HL-60 (cell line): ENCODE results near the gene RSPH3.

Source experiments
- DNase-seq, 2 experiments: peaks; one replicate each; pipeline ENCODE4 v3.0.0-alpha.2; 2010 to 2020; ENCODE audit warnings: low read depth in 1 of 2, low spot score in 1 of 2
- H3K27ac ChIP-seq: fragments of 250-450 bp; sonication (Bioruptor Pico); replicated peaks from 2 replicates; pipeline ENCODE4 v1.5.1; 2020; ENCODE audit warnings: mild to moderate bottlenecking, moderate library complexity
- H3K27me3 ChIP-seq: fragments of 250-450 bp; sonication (Bioruptor Pico); 2 replicates; pipeline ENCODE4 v1.5.1; 2021; ENCODE audit warnings: mild to moderate bottlenecking, moderate library complexity; ENCODE audit not compliant: insufficient read depth, poor library complexity, severe bottlenecking
- H3K4me3 ChIP-seq: replicated peaks from 2 replicates; pipeline ENCODE4 v1.5.1; 2011; ENCODE audit warnings: mild to moderate bottlenecking, control low read depth, low read length; ENCODE audit not compliant: insufficient read depth
- CTCF ChIP-seq: IDR thresholded peaks from one replicate; pipeline ENCODE4 v1.5.1; 2011; ENCODE audit warnings: low read length, control low read depth, inconsistent platforms; ENCODE audit not compliant: insufficient read depth
- GABPA ChIP-seq: IDR thresholded peaks from 2 replicates; pipeline ENCODE4 v1.6.1; 2012; ENCODE audit warnings: low read depth
- POLR2AphosphoS5 ChIP-seq: IDR thresholded peaks from 2 replicates; pipeline ENCODE4 v1.6.1; 2012; ENCODE audit warnings: low read depth
- SPI1 ChIP-seq: IDR thresholded peaks from 2 replicates; pipeline ENCODE4 v1.6.1; 2012; ENCODE audit warnings: low read depth, mild to moderate bottlenecking, borderline replicate concordance
- TF ChIP-seq, protein P1 (sequence below): IDR thresholded peaks from 2 replicates; pipeline ENCODE4 v1.6.1; 2012; ENCODE audit warnings: low read depth; ENCODE audit not compliant: insufficient replicate concordance

Gene RSPH3

GRCh38 chr6:158969148-158969547 lies 30.9 kb downstream of the RSPH3 start:
- Histone ChIP-seq H3K27ac (no peak overlapping the region), H3K27me3 (no peaks in the 10 kb centered on the region), H3K4me3 (no peak overlapping the region)
- no peak for DNase-seq
- TF ChIP-seq POLR2AphosphoS5: no peak
- TF ChIP-seq GABPA: no peak
- no peak for TF ChIP-seq CTCF
- TF ChIP-seq, protein P1, sequence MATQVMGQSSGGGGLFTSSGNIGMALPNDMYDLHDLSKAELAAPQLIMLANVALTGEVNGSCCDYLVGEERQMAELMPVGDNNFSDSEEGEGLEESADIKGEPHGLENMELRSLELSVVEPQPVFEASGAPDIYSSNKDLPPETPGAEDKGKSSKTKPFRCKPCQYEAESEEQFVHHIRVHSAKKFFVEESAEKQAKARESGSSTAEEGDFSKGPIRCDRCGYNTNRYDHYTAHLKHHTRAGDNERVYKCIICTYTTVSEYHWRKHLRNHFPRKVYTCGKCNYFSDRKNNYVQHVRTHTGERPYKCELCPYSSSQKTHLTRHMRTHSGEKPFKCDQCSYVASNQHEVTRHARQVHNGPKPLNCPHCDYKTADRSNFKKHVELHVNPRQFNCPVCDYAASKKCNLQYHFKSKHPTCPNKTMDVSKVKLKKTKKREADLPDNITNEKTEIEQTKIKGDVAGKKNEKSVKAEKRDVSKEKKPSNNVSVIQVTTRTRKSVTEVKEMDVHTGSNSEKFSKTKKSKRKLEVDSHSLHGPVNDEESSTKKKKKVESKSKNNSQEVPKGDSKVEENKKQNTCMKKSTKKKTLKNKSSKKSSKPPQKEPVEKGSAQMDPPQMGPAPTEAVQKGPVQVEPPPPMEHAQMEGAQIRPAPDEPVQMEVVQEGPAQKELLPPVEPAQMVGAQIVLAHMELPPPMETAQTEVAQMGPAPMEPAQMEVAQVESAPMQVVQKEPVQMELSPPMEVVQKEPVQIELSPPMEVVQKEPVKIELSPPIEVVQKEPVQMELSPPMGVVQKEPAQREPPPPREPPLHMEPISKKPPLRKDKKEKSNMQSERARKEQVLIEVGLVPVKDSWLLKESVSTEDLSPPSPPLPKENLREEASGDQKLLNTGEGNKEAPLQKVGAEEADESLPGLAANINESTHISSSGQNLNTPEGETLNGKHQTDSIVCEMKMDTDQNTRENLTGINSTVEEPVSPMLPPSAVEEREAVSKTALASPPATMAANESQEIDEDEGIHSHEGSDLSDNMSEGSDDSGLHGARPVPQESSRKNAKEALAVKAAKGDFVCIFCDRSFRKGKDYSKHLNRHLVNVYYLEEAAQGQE: no peak
- TF ChIP-seq SPI1: no peak

GRCh38 chr6:158963020-158963808 lies 36.8 kb downstream of the RSPH3 start:
- Histone ChIP-seq H3K4me3 (no peak overlapping the region), H3K27me3 (no peaks in the 10 kb centered on the region), H3K27ac (no peak overlapping the region)
- TF ChIP-seq CTCF (no peak), POLR2AphosphoS5 (no peak), GABPA (no peak), SPI1 (no peak)
- TF ChIP-seq, protein P1: no peak
- DNase-seq: no peak

- Histone ChIP-seq H3K27ac (no peak overlapping the region), H3K4me3 (no peak overlapping the region), H3K27me3 (no peaks in the 10 kb centered on the region)
- TF ChIP-seq CTCF: no peak
- no peak for TF ChIP-seq POLR2AphosphoS5
- TF ChIP-seq, protein P1: no peak
- TF ChIP-seq GABPA: no peak
- no peak for TF ChIP-seq SPI1
- no peak for DNase-seq
Observed at GRCh38 chr6:158962371-158962770, 37.6 kb downstream of the RSPH3 start.
